Ovary (tissue), 9 donors: ENCODE measurements around the gene C15orf39. TPM values are rescaled to one million over a fixed set of nuclear protein-coding genes. Genes with fewer than 3 reads are reported as not detected.

Source experiments
- DNase-seq, 5 donors: peaks; one replicate each; pipeline ENCODE4 v3.0.0-alpha.2; 2019 to 2020
- H3K27ac ChIP-seq, 2 donors: fragments of 200-600 bp; one replicate each; pipeline versions ENCODE4 v1.5.1 to v1.8.0; 2019 to 2022
- H3K27me3 ChIP-seq: fragments of 200-600 bp; one replicate; pipeline ENCODE4 v1.8.0; 2022
- H3K36me3 ChIP-seq: fragments of 200-600 bp; sonication (generic); one replicate; pipeline ENCODE4 v1.5.1; 2019
- H3K4me1 ChIP-seq: one replicate; pipeline ENCODE4 v1.8.1; 2013; ENCODE audit warnings: mild to moderate bottlenecking, moderate library complexity; ENCODE audit not compliant: insufficient read depth
- H3K4me3 ChIP-seq: fragments of 200-600 bp; sonication (generic); one replicate; pipeline ENCODE4 v1.5.1; 2017
- H3K9me3 ChIP-seq, 2 donors: fragments of 200-600 bp in 1 of 2; sonication (generic) in 1 of 2; one replicate each; pipeline versions ENCODE4 v1.5.1 to v1.8.1; 2013 to 2019; ENCODE audit warnings: mild to moderate bottlenecking in 1 of 2, moderate library complexity in 1 of 2
- EP300 ChIP-seq: sonication (generic); formaldehyde crosslinking; IDR thresholded peaks from one replicate; pipeline ENCODE4 v1.6.1; 2017; ENCODE audit warnings: antibody characterized with exemption
- POLR2A ChIP-seq: fragments of 450-650 bp; IDR thresholded peaks from one replicate; pipeline ENCODE4 v1.6.1; 2017; ENCODE audit warnings: antibody characterized with exemption, mild to moderate bottlenecking, moderate library complexity
- WGBS, 3 donors: extraction: QIAGEN DNeasy Blood & Tissue Kit in 1 of 3; methylation state at CpG; one replicate each; pipeline versions ENCODE4 v1.1.5 to v1.1.7; 2013 to 2017; 5-methylcytosine and 5-hydroxymethylcytosine counted together
- intact Hi-C, 4 donors: fragments of 100-400 bp; cut with DNase I; formaldehyde crosslinking; loops; one replicate each; pipeline versions ENCODE4 v1.11.0 to v1.15.1; 2022 to 2023
- polyA plus RNA-seq, 2 donors: library from polyadenylated mRNA; stranded (reverse); fragments of 200-250 nt in 1 of 2; fragments of 350-450 nt in 1 of 2; fragmentation: Illumina TruSeq in 1 of 2; extraction: RNeasy Lipid Tissue Mini Kit (QIAGEN cat#74804) in 1 of 2; gene quantifications; one replicate each; pipeline ENCODE4 v1.2.3, GENCODE V29; 2013 to 2014
- total RNA-seq, 7 donors: library from RNA; depleted of rRNA in 2 of 7; stranded (reverse); fragments of >200 nt in 2 of 7; fragmentation: NEBNext Ultra II Directional in 3 of 7; extraction: Animal tissue kit (Norgen Biotek cat#: 25700) in 3 of 7; gene quantifications; one replicate each; pipeline versions ENCODE4 v1.1.0 to v1.2.4, GENCODE V29; 2016 to 2023
- TF ChIP-seq, protein P1 (sequence below), 3 donors: fragments of 450-650 bp in 2 of 3; fragments of 200-600 bp in 1 of 3; IDR thresholded peaks; one replicate each; pipeline versions ENCODE4 v1.5.1 to v1.8.0; 2016 to 2022; ENCODE audit warnings: antibody characterized with exemption in 3 of 3, mild to moderate bottlenecking in 1 of 3
- donor health status: DM: no; HTN: no; CAD: no; lungs with moderate emphysema.
- donor health status: DM: no; HTN: no; CAD: no.
- donor health status: Bipolar disorder and iron deficiency.
- donor health status: DM: yes; HTN: yes; CAD: no.
- donor health status: DM: no; HTN: no; CAD: no.
- donor health status: DM: yes; HTN: yes; CAD: no.

The C15orf39 gene
- total and polyA plus RNA-seq, 9 donors, result 4.8 to 66.1 (median 39.2) TPM

DNA sequence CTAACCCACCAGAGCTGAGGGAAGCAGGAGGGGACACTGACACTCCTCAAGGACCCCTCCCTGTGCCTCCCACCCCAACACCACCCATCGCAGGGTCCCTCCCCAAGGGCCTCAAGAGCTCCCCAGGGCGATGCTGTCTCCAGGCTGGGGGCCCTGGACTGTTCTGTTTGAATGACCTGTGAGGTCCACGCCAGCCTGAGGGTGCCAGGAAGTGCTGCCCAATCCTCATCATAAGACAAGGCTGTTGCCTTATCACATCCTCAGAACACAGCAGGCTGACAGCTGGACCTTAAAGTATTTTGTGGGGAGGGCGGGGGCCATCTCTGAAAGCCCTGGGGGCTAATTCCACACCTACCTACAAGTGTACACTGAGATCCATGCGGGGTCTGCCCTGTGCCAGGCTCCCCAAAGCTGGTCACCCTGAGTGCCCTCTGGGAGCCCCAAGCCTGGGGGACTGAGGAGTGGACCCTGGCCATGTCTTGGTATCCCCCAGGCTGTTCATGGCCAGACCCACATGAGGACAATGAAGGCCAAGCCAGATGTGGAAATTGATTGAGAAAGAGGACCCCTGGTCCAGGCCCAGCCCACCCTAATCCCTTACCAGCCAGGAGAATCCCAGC, 32.6 kb downstream of the C15orf39 start:
- TF ChIP-seq EP300 (no peak), POLR2A (no peak)
- TF ChIP-seq, protein P1, sequence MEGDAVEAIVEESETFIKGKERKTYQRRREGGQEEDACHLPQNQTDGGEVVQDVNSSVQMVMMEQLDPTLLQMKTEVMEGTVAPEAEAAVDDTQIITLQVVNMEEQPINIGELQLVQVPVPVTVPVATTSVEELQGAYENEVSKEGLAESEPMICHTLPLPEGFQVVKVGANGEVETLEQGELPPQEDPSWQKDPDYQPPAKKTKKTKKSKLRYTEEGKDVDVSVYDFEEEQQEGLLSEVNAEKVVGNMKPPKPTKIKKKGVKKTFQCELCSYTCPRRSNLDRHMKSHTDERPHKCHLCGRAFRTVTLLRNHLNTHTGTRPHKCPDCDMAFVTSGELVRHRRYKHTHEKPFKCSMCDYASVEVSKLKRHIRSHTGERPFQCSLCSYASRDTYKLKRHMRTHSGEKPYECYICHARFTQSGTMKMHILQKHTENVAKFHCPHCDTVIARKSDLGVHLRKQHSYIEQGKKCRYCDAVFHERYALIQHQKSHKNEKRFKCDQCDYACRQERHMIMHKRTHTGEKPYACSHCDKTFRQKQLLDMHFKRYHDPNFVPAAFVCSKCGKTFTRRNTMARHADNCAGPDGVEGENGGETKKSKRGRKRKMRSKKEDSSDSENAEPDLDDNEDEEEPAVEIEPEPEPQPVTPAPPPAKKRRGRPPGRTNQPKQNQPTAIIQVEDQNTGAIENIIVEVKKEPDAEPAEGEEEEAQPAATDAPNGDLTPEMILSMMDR (IDR thresholded peaks at IDR 0.05), result no peak
- Histone ChIP-seq H3K36me3 (no peaks in the 10 kb centered on the region), H3K27ac (no peak overlapping the region), H3K4me3 (no peak overlapping the region), H3K27me3 (no peaks in the 10 kb centered on the region), H3K9me3 (no peaks in the 10 kb centered on the region), H3K4me1 (no peaks in the 10 kb centered on the region)
- intact Hi-C loops, result loop anchor here in 2 of 4 donors (10.0 kb wide), 2 partner anchors 80 to 90 kb away; no protein-coding TSS in a partner anchor
- DNase-seq, result no peak
- WGBS, 3 donors, result 82 to 95% (median 90%) methylated on average over 5 of the region's 5 CpGs

DNA sequence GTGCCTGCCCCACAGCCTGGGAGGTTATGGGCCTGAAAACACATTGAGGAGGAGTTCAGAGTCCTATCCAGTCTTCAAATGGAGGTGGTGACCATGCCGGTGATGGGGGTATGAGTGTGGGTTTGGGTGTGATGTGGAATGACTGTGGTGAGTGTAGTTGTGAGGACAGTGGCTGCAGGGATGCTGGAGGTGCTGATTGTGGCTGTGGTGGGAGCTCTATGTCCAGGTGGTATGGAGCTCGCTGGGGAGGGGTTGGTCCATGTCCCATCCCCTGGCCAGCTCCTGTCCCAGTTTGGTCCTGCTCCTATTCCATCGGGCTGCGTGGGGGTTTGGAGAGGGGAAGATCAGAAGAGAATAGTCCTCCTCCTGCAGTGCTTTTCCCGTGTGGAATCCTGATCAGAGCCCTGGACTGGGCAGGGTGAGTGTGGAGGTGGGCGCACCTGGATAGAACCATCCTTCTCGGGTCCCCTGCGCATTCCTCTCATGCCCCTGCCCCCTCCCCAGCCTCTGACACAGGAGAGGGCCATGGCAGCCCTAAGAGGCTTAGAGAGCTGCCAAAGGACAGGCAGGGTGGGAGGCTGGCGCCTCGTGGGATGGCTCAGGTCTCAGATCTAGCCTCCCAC, 33.5 kb downstream of the C15orf39 start:
- DNase-seq, result no peak

DNA sequence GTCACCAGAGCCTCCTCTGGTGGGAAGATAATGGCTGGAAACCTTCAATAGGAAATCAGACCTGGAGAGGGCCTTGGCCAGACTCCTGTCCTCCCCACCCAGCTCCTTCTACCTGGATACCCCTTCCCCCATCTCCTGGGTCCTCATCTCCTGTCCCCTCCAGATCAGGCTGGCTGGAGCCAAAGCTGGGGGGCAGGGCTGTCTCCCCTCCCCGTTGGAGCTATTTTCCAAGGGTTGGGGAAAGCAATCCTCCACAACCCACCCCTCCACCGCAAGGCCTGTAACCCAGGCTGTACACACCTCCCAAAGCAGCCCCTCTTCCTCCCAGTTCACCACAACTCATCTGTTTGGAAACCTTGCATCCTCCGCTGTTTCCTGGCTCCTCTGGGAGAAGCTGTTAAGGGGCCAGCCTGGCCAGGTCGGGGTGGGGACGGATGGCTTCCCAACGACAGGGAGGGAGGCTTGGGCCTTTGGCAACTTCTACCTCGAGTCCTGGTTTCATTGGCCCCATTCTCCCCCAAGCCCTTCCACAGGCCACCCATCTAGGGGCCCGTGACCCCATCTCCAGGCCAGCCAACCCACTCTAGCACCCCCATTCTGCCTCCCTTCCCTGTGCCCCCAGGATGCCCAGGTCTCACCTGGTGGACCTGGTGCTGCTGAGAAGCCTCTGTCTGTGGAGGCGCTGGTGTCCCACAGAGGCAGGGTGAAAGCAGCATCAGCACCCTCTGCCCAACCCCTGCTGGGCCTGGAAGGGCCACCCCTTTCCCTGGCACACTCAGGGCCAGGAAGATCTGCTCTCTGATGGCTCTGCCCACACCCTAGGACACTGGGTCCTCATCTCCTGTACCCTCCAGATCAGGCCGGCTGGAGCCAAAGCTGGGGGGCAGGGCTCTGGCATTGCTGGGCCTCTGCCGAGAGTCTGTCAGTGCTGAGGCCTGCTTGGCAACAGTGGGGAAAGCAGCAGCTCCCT, 34.4 kb downstream of the C15orf39 start:
- no peak for DNase-seq
- Histone ChIP-seq H3K4me3 (no peak overlapping the region), H3K27me3 (no peaks in the 10 kb centered on the region), H3K27ac (no peak overlapping the region), H3K4me1 (no peaks in the 10 kb centered on the region), H3K9me3 (no peaks in the 10 kb centered on the region), H3K36me3 (no peaks in the 10 kb centered on the region)
- TF ChIP-seq POLR2A (no peak), EP300 (no peak)
- TF ChIP-seq, protein P1 (IDR thresholded peaks at IDR 0.05), result no peak
- intact Hi-C loops, result loop anchor here in 2 of 4 donors (10.0 kb wide), 2 partner anchors 79 to 89 kb away; no protein-coding TSS in a partner anchor
- WGBS, 3 donors, result 80 to 87% (median 83%) methylated on average over 11 of the region's 11 CpGs

More for the DNA sequence above, 33.5 kb downstream of the C15orf39 start:
- 71 to 83% (median 76%) methylated on average over 10 of the region's 10 CpGs for WGBS, 3 donors
- intact Hi-C loops, result loop anchor here in 2 of 4 donors (10.0 kb wide), 2 partner anchors 80 to 90 kb away; no protein-coding TSS in a partner anchor
- H3K36me3 ChIP-seq, result no peaks in the 10 kb centered on the region
- H3K27ac ChIP-seq, result no peak overlapping the region
- no peaks in the 10 kb centered on the region for H3K9me3 ChIP-seq
- no peaks in the 10 kb centered on the region for H3K27me3 ChIP-seq
- no peak for TF ChIP-seq POLR2A
- TF ChIP-seq EP300, result no peak
- TF ChIP-seq, protein P1 (IDR thresholded peaks at IDR 0.05), result no peak
- no peak overlapping the region for H3K4me3 ChIP-seq
- no peaks in the 10 kb centered on the region for H3K4me1 ChIP-seq

DNA sequence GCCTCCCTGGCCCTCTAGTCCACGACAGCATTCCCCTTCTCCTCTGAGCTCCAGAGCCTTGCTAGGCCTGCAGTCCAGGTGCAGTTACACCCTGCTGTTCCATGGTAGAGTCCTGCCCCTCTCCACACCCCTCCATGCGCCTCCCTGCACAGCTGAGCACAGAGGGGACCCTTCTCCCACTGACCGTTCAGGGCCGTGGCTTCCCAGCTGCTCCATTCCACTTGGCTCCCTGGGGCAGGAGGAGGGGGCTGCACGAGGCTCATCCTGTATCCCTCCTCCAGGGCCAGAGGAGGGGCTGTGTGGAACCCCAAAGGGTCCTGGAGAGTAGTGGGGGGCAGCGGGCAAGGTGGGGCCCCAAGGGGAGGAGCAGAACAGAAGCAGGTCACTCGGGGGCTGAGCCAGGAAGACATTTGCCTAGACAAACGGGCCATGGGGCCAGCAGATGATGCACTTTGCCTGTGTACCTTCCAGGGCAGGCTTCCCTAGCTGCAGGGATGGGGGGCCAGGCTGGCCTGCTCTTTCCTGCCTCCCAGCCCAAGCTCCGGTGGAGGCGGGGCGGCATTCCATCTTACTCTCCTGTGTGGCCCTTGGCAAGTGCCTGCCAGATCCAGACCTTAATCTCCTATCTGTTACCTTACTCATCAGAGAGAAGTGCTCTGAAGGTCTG, 35.8 kb downstream of the C15orf39 start:
- TF ChIP-seq POLR2A, result no peak
- no peak for TF ChIP-seq EP300
- TF ChIP-seq, protein P1 (IDR thresholded peaks at IDR 0.05), result no peak
- 48 to 63% (median 58%) methylated on average over 11 of the region's 11 CpGs for WGBS, 3 donors
- no peak overlapping the region for H3K27ac ChIP-seq
- no peaks in the 10 kb centered on the region for H3K27me3 ChIP-seq
- intact Hi-C loops, result loop anchor here in 2 of 4 donors (10.0 kb wide), 2 partner anchors 77 to 87 kb away; no protein-coding TSS in a partner anchor
- no peaks in the 10 kb centered on the region for H3K9me3 ChIP-seq
- DNase-seq, result peak in 1 of 5 donors; percentile 22
- H3K36me3 ChIP-seq, result no peaks in the 10 kb centered on the region
- no peak overlapping the region for H3K4me3 ChIP-seq
- H3K4me1 ChIP-seq, result no peaks in the 10 kb centered on the region
